Measurements from ENCODE around the gene PYM1.

- no peak for TF ChIP-seq ZFP37 (tag by site-specific recombination; IDR thresholded peaks at IDR 0.05)
- no peak for TF ChIP-seq CTCF (tag by site-specific recombination; IDR thresholded peaks at IDR 0.05)
These were observed 46.1 kb upstream of the PYM1 start, which contains the start of gene RAB5B for GRCh38 chr12:55973599-55974307.
